Mucosa of descending colon (tissue), 3 donors: ENCODE measurements around the gene PHLDB2. TPM values are rescaled to one million over a fixed set of nuclear protein-coding genes. Genes with fewer than 3 reads are reported as not detected.
A peak's percentile ranks its signal among the peaks of the same experiment; 100 is the strongest.

ENCODE experiments used
- ATAC-seq: fragments of 200-7000 bp; cut with Tn5 transposase; one replicate; pipeline ENCODE4 v1.9.1; 2020; ENCODE audit warnings: mild to moderate bottlenecking, moderate library complexity
- DNase-seq, 3 donors: peaks; one replicate each; pipeline ENCODE4 v3.0.0-alpha.2; 2020
- H3K36me3 ChIP-seq: fragments of 200-600 bp; one replicate; pipeline ENCODE4 v1.8.0; 2021; ENCODE audit warnings: low read depth, mild to moderate bottlenecking
- H3K4me1 ChIP-seq: fragments of 200-600 bp; one replicate; pipeline ENCODE4 v1.8.0; 2021; ENCODE audit warnings: low read depth, mild to moderate bottlenecking
- H3K4me3 ChIP-seq: fragments of 200-600 bp; one replicate; pipeline ENCODE4 v1.8.0; 2021; ENCODE audit warnings: mild to moderate bottlenecking
- H3K9me3 ChIP-seq: fragments of 200-600 bp; one replicate; pipeline ENCODE4 v1.8.0; 2021; ENCODE audit warnings: mild to moderate bottlenecking
- CTCF ChIP-seq: fragments of 200-600 bp; IDR thresholded peaks from one replicate; pipeline ENCODE4 v1.8.0; 2022; ENCODE audit warnings: antibody characterized with exemption, mild to moderate bottlenecking
- intact Hi-C, 2 donors: fragments of 100-400 bp; cut with DNase I in 1 of 2; cut with micrococcal nuclease in 1 of 2; formaldehyde crosslinking; loops; one replicate each; pipeline versions ENCODE4 v1.11.0 to v1.11.1; 2022; cut with DNase I, micrococcal nuclease
- total RNA-seq, 3 donors: library from RNA; stranded (reverse); fragmentation: NEBNext Ultra II Directional in 2 of 3; extraction: Animal tissue kit (Norgen Biotek cat#: 25700) in 2 of 3; gene quantifications; one replicate each; pipeline versions ENCODE4 v1.2.1 to v1.2.4, GENCODE V29; 2021 to 2023
- donor health status: DM: no; HTN: no; CAD: no; lungs with moderate emphysema.
- donor health status: DM: no; HTN: no; CAD: no.
- donor health status: DM: no; HTN: yes; CAD: no.

The PHLDB2 gene
- total RNA-seq, 3 donors from 2014 or later, result 9.4 to 90.2 (median 17.7) TPM

GRCh38 chr3:111823341-111823855 lies 35.7 kb upstream of the PHLDB2 start:
- H3K36me3 ChIP-seq, result no peaks in the 10 kb centered on the region
- H3K9me3 ChIP-seq, result peaks cover 4% of the 10 kb centered on the region
- intact Hi-C loops, result no loop called here
- H3K4me3 ChIP-seq, result no peak overlapping the region
- H3K4me1 ChIP-seq, result no peaks in the 10 kb centered on the region
- DNase-seq, result no peak
- ATAC-seq, result no peak
- no peak for TF ChIP-seq CTCF

GRCh38 chr3:111824351-111824750 lies 34.7 kb upstream of the PHLDB2 start:
- no peak for TF ChIP-seq CTCF
- ATAC-seq (no peak), DNase-seq (no peak)
- peaks cover 4% of the 10 kb centered on the region for H3K9me3 ChIP-seq
- no peaks in the 10 kb centered on the region for H3K36me3 ChIP-seq
- intact Hi-C loops, result no loop called here
- no peak overlapping the region for H3K4me3 ChIP-seq
- H3K4me1 ChIP-seq, result no peaks in the 10 kb centered on the region

GRCh38 chr3:111827871-111828270 lies 31.2 kb upstream of the PHLDB2 start:
- Histone ChIP-seq H3K4me3 (no peak overlapping the region), H3K4me1 (no peaks in the 10 kb centered on the region), H3K36me3 (no peaks in the 10 kb centered on the region), H3K9me3 (no peaks in the 10 kb centered on the region)
- DNase-seq, result no peak
- no peak for ATAC-seq
- no peak for TF ChIP-seq CTCF
- intact Hi-C loops, result no loop called here

GRCh38 chr3:111828530-111828929 lies 30.5 kb upstream of the PHLDB2 start:
- ATAC-seq (no peak), DNase-seq (no peak)
- intact Hi-C loops, result no loop called here

GRCh38 chr3:111829023-111829422 lies 30.0 kb upstream of the PHLDB2 start:
- Histone ChIP-seq H3K4me1 (no peaks in the 10 kb centered on the region), H3K9me3 (no peaks in the 10 kb centered on the region), H3K36me3 (no peaks in the 10 kb centered on the region), H3K4me3 (no peak overlapping the region)
- ATAC-seq, result no peak
- DNase-seq, result no peak
- intact Hi-C loops, result no loop called here
- no peak for TF ChIP-seq CTCF

More at GRCh38 chr3:111828530-111828929, 30.5 kb upstream of the PHLDB2 start:
- no peaks in the 10 kb centered on the region for H3K9me3 ChIP-seq
- H3K36me3 ChIP-seq, result no peaks in the 10 kb centered on the region
- no peak for TF ChIP-seq CTCF
- no peaks in the 10 kb centered on the region for H3K4me1 ChIP-seq
- H3K4me3 ChIP-seq, result no peak overlapping the region

- H3K36me3 ChIP-seq, result no peaks in the 10 kb centered on the region
- ATAC-seq (peak; percentile 8), DNase-seq (no peak)
- intact Hi-C loops, result no loop called here
- TF ChIP-seq CTCF, result no peak
- no peaks in the 10 kb centered on the region for H3K4me1 ChIP-seq
- H3K4me3 ChIP-seq, result no peak overlapping the region
- no peaks in the 10 kb centered on the region for H3K9me3 ChIP-seq
Observed at GRCh38 chr3:111831840-111832239, 27.2 kb upstream of the PHLDB2 start.
